ENCODE data around the gene PLSCR5.

Gene PLSCR5

GRCh38 chr3:146585156-146585555, 20.0 kb downstream of the PLSCR5 start:
- no peak for DNase-seq (ENCODE audit: low read depth)

DNA sequence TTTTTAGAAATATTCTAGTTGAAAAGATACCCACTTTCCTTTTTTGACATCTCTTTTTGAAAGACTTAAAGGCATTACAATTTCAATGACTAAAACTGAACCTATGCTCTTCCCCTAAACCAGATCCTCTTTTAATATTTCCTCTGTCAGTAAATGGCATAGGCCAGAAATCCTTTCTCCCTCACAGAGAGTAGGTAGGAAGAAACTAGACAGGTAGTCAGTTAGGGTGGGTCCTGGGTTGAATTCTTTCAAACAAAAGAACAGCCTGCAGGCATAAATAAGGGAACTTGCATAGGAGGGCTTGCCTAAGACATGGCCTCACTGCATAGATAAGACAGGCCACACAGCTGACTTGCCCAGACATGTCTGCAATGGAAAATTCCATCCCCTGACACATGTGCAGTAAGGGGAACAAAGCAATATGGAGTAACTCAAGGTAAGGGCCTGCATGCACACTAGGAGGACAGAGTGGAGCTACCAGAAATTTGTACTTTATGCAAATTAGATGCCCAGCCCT, 23.1 kb downstream of the PLSCR5 start:
- no peak for DNase-seq (ENCODE audit: low read depth)

DNA sequence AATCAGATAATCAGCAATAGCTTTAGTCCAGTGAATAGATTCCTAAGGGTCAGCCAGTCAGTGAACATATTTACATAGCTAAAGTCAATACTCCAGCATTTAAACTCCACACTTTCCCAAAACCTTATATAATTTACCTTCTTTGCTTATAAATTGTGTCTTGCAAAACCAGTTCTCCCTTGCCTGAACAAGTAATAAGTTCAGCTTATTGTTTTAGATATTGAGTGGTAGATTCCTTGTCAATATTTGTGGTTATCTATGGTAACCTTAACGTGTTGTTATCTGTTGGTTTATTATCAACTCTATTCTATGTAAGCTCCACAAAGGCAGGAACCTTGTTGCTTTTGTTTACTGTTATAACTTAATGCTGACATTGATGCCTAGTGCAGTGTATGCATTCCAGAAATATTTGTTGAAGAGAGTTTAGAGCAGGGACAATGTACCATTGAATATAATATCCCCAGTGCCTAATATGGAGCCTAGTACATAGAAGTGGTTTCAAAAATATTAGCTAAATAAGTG, 24.0 kb downstream of the PLSCR5 start:
- no peak for DNase-seq (ENCODE audit: low read depth)

- peak; percentile 65 for DNase-seq (ENCODE audit: low read depth)
Measured at GRCh38 chr3:146577662-146578061, 27.5 kb downstream of the PLSCR5 start.

DNA sequence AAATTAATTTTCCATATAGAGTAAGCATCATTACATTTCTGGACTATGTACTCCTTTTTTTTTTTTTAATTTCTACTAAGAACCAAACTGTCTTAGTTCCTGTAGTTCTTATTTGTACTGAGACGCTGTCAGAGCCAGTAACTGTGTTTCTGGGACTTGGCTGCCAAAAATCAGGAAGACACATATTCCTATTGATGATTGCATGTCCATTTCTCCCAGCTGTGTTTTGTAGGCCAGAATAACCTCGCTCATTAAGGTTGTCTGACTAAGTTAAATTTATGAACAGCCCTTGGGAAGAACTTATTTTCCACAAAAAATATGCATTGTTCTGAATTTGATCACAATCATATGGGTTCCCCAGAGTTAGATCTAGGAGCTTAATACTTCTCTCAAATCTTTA, 29.5 kb downstream of the PLSCR5 start:
- DNase-seq (ENCODE audit: low read depth), result no peak

GRCh38 chr3:146574173-146574572, 31.0 kb downstream of the PLSCR5 start:
- DNase-seq (ENCODE audit: low read depth), result no peak

- DNase-seq (ENCODE audit: low read depth), result no peak
Measured at GRCh38 chr3:146569314-146569713, 35.8 kb downstream of the PLSCR5 start.

GRCh38 chr3:146566138-146566537, 39.0 kb downstream of the PLSCR5 start:
- DNase-seq (ENCODE audit: low read depth), result no peak

GRCh38 chr3:146561879-146562278, 43.3 kb downstream of the PLSCR5 start:
- DNase-seq (ENCODE audit: low read depth), result no peak

- DNase-seq (ENCODE audit: low read depth), result no peak
Measured at GRCh38 chr3:146561463-146561862, 43.7 kb downstream of the PLSCR5 start.

DNA sequence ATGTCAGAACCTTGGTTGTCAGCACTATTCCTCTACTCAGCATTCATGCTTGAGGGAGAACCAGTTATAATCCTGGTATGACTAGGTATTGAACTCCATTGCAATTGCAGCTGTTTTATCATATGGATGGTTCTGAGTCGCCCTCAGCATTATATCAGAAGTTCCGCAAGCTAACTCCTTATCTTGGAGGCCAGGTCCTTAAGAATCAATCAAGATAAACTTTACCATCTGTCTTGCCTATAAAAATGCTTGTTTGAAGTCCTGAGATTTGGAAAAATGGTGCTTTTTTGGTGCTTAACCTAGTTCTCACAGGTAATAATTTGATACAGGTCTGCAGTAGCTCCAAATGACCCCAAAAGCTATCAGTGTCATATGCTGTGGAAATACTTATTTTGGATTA, 44.5 kb downstream of the PLSCR5 start:
- no peak for DNase-seq (ENCODE audit: low read depth)

GRCh38 chr3:146559388-146559787, 45.8 kb downstream of the PLSCR5 start:
- DNase-seq (ENCODE audit: low read depth), result no peak

DNA sequence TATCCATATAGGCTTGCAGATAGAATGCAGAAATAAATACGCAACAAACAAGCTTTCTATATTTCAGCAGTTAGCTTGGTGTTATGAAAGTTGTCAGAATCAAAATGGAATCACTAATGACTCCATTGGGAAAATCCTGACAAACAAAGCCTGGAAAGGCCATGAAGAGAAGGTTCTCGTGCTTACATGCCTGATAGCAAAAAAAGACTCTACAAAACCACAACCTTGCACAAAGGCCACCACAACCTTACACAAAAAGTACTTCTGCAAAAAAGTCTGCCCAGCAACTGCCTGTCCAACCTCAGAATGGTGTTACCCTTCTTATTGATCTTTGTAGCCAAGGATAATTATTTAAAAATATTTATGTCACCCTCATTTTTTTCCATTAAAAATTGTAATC, 46.4 kb downstream of the PLSCR5 start:
- no peak for DNase-seq (ENCODE audit: low read depth)

DNA sequence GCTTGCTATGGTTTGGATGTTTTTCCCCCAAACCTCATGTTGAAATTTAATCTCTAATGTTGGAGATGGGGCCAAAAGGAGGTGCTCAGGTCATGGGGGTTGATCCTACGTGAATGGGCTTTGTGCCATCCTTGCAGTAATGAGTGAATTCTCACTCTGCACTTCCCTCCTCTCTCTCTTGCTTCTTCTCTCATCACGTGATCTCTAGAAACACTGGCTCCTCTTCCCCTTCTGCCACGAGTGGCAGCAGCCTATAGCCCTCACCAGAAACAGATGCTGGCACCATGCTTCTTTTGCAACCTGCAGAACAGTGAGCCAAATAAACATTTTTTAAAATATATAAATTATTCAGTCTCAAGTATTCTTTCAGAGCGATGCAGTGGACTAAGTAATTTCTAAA, 47.4 kb downstream of the PLSCR5 start:
- no peak for DNase-seq (ENCODE audit: low read depth)

DNA sequence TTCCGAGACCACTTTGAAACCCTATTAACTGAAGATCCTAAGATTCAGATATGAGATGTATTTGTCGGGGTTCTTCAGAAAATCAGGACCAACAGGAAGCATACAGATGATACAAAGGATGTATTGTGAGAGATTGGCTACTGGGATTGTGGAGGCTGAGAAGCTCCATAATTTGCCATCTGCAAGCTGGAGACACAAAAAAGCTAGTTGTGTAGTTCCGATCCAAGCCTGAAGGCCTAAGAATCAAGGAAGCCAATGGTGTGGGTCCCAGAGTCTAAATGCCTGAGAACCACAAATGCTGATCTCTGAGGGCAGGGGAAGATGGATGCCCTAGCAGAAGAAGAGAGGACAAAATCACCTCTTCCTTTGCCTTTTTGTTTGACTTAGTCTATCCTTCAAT, 49.8 kb downstream of the PLSCR5 start:
- DNase-seq (ENCODE audit: low read depth), result no peak

GRCh38 chr3:146554151-146554760, 50.9 kb downstream of the PLSCR5 start:
- DNase-seq (ENCODE audit: low read depth), result no peak

GRCh38 chr3:146550743-146551510, 54.2 kb downstream of the PLSCR5 start:
- DNase-seq (ENCODE audit: low read depth), result peak; percentile 87

GRCh38 chr3:146550070-146550615, 55.0 kb downstream of the PLSCR5 start:
- no peak for DNase-seq (ENCODE audit: low read depth)

DNA sequence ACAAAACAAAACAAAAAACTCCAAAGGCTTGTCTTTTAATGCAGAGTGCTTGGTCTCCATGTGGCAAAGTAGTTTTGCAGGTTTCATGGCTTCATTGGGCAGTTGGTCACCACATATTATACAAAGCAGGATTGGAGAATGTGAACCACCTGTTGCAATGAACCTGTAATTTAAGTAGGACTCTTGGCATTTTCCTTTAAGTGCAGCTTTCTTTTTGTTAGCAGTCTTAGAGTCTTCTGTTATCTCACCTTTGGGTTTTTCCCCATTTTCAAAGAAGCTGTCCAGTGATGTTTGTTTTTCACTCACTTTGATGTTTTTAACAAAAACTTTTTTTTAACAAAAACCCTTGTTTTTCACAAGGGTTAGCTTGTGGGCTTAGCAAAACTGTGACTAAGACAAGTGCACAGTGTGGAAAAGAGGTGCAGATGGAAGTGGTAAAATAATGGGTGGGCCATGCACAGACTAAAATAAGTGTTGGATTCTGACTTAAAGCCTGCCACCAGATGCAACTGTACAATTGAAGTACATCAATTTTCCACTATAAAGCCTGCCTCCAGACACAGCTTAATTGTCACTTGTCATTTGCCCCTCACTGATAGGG, 57.8 kb downstream of the PLSCR5 start:
- no peak for DNase-seq (ENCODE audit: low read depth)

GRCh38 chr3:146546366-146546965, 58.7 kb downstream of the PLSCR5 start:
- DNase-seq (ENCODE audit: low read depth), result no peak

DNA sequence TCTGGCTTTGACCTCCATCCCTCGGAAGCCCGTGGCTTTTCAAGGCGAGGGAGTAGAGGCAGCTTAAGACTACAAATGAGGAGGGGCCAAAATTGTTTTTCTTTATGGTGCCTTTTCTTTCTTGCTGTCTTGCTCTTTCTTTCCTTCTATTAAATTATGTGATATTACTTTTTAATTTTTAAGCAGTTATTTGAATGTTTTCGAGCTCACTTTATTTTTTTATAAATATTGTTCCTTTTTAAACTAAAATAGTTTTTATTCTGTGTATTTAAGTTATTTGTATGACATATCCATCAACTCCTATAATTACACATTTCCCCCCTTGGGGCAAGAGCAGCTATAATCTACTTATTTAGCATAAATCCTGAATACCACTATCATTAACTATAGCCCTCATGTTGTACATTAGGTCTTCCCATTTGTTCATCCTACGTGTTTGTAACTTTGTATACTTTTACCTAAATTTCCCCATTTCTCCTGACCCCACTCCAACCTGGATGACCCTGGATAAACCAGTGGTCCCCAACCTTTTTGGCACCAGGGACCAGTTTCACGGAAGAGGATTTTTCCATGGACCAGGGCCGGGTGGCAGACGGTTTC, 60.1 kb downstream of the PLSCR5 start:
- DNase-seq (ENCODE audit: low read depth), result no peak
